ENCODE measurements around the gene IFNL4. TPM values are rescaled to one million over a fixed set of nuclear protein-coding genes. Genes with fewer than 3 reads are reported as not detected.

The IFNL4 gene
- total and polyA plus RNA-seq, 2 donors (not counting 1 experiment from before 2014, with no cell fraction given): not detected

DNA sequence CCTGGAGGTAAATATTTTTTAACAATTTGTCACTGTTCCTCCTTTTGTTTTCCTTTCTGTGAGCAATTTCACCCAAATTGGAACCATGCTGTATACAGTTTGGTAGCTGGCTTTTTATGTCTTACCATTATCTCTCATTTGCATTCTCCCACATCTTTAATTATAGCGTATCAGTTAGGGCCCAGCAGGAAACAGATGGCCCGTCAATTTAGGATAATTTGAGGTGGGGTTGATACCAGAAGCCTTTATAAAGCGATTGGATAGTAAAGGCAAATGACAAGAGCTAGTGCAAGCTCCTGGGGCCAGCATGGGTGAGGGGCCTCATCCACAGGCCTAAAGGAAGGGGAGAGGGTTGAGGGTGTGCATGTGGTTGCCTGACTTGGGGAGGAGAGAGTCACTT is 3.8 kb upstream of the IFNL4 start:
- Histone ChIP-seq H3K9me3 (ENCODE audit: control insufficient read depth, insufficient read depth, low read depth, low read length) (no peaks in the 10 kb centered on the region), H3K4me2 (ENCODE audit: extremely low read depth, insufficient read depth, low read length) (no peak overlapping the region), H3K79me2 (ENCODE audit: control insufficient read depth, insufficient read depth, low read length) (no peaks in the 10 kb centered on the region), H3K4me1 (ENCODE audit: control insufficient read depth, extremely low read depth, insufficient read depth, low read length) (no peaks in the 10 kb centered on the region), H4K20me1 (ENCODE audit: control insufficient read depth, extremely low read depth, insufficient read depth, low read length) (no peaks in the 10 kb centered on the region), H3K4me3 (replicated peaks in 1 of 4; ENCODE audit: control extremely low read depth in 1 of 4, insufficient read depth in 1 of 4, low read depth in 3 of 4, low read length in 4 of 4) (no peak overlapping the region), H3K27ac (ENCODE audit: insufficient read depth, low read length) (no peak overlapping the region), H3K27me3 (ENCODE audit: control insufficient read depth, insufficient read depth, low read length) (peaks cover 27% of the 10 kb centered on the region), H2AFZ (ENCODE audit: low read length) (no peak overlapping the region), H3K9ac (ENCODE audit: insufficient read depth, low read length) (no peak overlapping the region), H3K36me3 (ENCODE audit: control insufficient read depth, insufficient read depth, low read length) (no peaks in the 10 kb centered on the region)
- no peak for TF ChIP-seq EZH2 (IDR thresholded peaks at IDR 0.05; ENCODE audit: low read length, missing control alignments)
- TF ChIP-seq, protein P1, sequence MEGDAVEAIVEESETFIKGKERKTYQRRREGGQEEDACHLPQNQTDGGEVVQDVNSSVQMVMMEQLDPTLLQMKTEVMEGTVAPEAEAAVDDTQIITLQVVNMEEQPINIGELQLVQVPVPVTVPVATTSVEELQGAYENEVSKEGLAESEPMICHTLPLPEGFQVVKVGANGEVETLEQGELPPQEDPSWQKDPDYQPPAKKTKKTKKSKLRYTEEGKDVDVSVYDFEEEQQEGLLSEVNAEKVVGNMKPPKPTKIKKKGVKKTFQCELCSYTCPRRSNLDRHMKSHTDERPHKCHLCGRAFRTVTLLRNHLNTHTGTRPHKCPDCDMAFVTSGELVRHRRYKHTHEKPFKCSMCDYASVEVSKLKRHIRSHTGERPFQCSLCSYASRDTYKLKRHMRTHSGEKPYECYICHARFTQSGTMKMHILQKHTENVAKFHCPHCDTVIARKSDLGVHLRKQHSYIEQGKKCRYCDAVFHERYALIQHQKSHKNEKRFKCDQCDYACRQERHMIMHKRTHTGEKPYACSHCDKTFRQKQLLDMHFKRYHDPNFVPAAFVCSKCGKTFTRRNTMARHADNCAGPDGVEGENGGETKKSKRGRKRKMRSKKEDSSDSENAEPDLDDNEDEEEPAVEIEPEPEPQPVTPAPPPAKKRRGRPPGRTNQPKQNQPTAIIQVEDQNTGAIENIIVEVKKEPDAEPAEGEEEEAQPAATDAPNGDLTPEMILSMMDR (conservative IDR thresholded peaks at IDR 0.05 in 1 of 2, IDR thresholded peaks at IDR 0.05 in 1 of 2; ENCODE audit: low read depth in 1 of 2, low read length in 2 of 2): no peak
- DNase-seq (ENCODE audit: low read depth in 2 of 2): no peak

DNA sequence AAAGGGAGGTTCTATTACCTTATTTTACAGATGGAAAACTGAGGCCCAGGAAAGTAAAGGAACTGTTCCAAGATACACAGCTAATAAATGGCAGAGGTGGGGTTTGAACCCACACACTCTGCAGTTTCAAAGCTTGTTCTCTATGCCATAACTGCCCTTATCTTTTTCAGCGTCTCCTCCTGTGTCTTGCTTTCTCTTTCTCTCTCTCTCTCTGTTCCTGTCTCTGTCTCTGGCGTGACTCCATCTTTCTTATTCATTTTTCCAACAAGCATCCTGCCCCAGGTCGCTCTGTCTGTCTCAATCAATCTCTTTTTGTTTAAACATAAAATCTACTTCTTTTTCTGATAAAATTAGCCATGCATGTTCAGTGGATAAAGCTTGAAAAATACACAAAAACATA is 3.2 kb upstream of the IFNL4 start:
- DNase-seq (ENCODE audit: low read depth in 2 of 2): no peak
- Histone ChIP-seq H3K27ac (ENCODE audit: insufficient read depth, low read length) (no peak overlapping the region), H4K20me1 (ENCODE audit: control insufficient read depth, extremely low read depth, insufficient read depth, low read length) (no peaks in the 10 kb centered on the region), H3K4me1 (ENCODE audit: control insufficient read depth, extremely low read depth, insufficient read depth, low read length) (no peaks in the 10 kb centered on the region), H3K27me3 (ENCODE audit: control insufficient read depth, insufficient read depth, low read length) (peaks cover 32% of the 10 kb centered on the region), H2AFZ (ENCODE audit: low read length) (no peak overlapping the region), H3K9me3 (ENCODE audit: control insufficient read depth, insufficient read depth, low read depth, low read length) (no peaks in the 10 kb centered on the region), H3K79me2 (ENCODE audit: control insufficient read depth, insufficient read depth, low read length) (no peaks in the 10 kb centered on the region), H3K36me3 (ENCODE audit: control insufficient read depth, insufficient read depth, low read length) (no peaks in the 10 kb centered on the region), H3K9ac (ENCODE audit: insufficient read depth, low read length) (no peak overlapping the region), H3K4me3 (replicated peaks in 1 of 4; ENCODE audit: control extremely low read depth in 1 of 4, insufficient read depth in 1 of 4, low read depth in 3 of 4, low read length in 4 of 4) (no peak overlapping the region), H3K4me2 (ENCODE audit: extremely low read depth, insufficient read depth, low read length) (no peak overlapping the region)
- TF ChIP-seq EZH2 (IDR thresholded peaks at IDR 0.05; ENCODE audit: low read length, missing control alignments): no peak
- TF ChIP-seq, protein P1 (conservative IDR thresholded peaks at IDR 0.05 in 1 of 2, IDR thresholded peaks at IDR 0.05 in 1 of 2; ENCODE audit: low read depth in 1 of 2, low read length in 2 of 2): no peak

DNA sequence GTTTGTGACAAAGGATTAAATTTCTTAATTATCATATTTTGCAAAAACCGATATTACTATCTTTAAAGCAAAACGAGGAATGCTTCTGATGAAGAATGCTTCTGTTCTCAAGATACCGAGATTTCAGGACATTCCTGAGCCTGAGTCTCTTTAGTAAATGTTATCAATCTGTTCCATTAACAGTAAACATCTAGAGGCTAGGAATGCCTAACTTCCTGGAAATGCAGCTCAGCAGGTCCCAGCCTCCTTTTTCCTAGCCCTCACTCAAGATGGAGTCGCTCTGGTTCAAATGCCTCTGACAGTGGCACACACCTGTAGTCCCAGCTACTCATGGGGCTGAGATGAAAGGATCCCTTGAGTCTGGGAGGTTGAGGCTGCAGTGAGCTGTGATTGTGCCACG is 2.4 kb upstream of the IFNL4 start:
- peaks cover 33% of the 10 kb centered on the region for H3K27me3 ChIP-seq (ENCODE audit: control insufficient read depth, insufficient read depth, low read length)
- H3K9me3 ChIP-seq (ENCODE audit: control insufficient read depth, insufficient read depth, low read depth, low read length): no peaks in the 10 kb centered on the region
- no peaks in the 10 kb centered on the region for H3K36me3 ChIP-seq (ENCODE audit: control insufficient read depth, insufficient read depth, low read length)
- TF ChIP-seq, protein P1 (conservative IDR thresholded peaks at IDR 0.05 in 1 of 2, IDR thresholded peaks at IDR 0.05 in 1 of 2; ENCODE audit: low read depth in 1 of 2, low read length in 2 of 2): no peak
- no peak for TF ChIP-seq EZH2 (IDR thresholded peaks at IDR 0.05; ENCODE audit: low read length, missing control alignments)
- no peak overlapping the region for H3K4me3 ChIP-seq (replicated peaks in 1 of 4; ENCODE audit: control extremely low read depth in 1 of 4, insufficient read depth in 1 of 4, low read depth in 3 of 4, low read length in 4 of 4)
- H3K9ac ChIP-seq (ENCODE audit: insufficient read depth, low read length): no peak overlapping the region
- no peak overlapping the region for H3K4me2 ChIP-seq (ENCODE audit: extremely low read depth, insufficient read depth, low read length)
- no peaks in the 10 kb centered on the region for H4K20me1 ChIP-seq (ENCODE audit: control insufficient read depth, extremely low read depth, insufficient read depth, low read length)
- no peak for DNase-seq (ENCODE audit: low read depth in 2 of 2)
- no peak overlapping the region for H3K27ac ChIP-seq (ENCODE audit: insufficient read depth, low read length)
- no peaks in the 10 kb centered on the region for H3K79me2 ChIP-seq (ENCODE audit: control insufficient read depth, insufficient read depth, low read length)
- H3K4me1 ChIP-seq (ENCODE audit: control insufficient read depth, extremely low read depth, insufficient read depth, low read length): no peaks in the 10 kb centered on the region
- H2AFZ ChIP-seq (ENCODE audit: low read length): no peak overlapping the region

Data from fibroblast of lung (primary cell).